HEK293 (cell line): Measurements from ENCODE around the gene CHMP1B.

Experiments used
- CTCF ChIA-PET: fragments of 350-600 bp; formaldehyde crosslinking; extraction: SDS; loops from one replicate; lab custom pipeline; 2021; ENCODE audit warnings: antibody characterized with exemption; lab: Yijun Ruan, JAX
- POLR2A ChIA-PET: fragments of 300-600 bp; formaldehyde crosslinking; extraction: SDS; loops from one replicate; lab custom pipeline; 2020; ENCODE audit warnings: antibody characterized with exemption, inconsistent platforms; lab: Yijun Ruan, JAX
- H3K27ac ChIP-seq: fragments of 200-500 bp; sonication (Bioruptor generic); 2 replicates; pipeline ENCODE4 v1.5.1; 2014; ENCODE audit warnings: low read depth, low read length, control low read depth, inconsistent platforms; ENCODE audit errors: extremely low read depth
- H3K36me3 ChIP-seq, 2 experiments: fragments of 200-500 bp in 1 of 2; sonication (Bioruptor generic) in 1 of 2; 1 replicate in 1 of 2; 2 replicates in 1 of 2; pipeline ENCODE4 v1.5.1; 2014 to 2017; ENCODE audit warnings: inconsistent platforms in 2 of 2, low read length in 2 of 2; ENCODE audit not compliant: control insufficient read depth in 2 of 2, insufficient read depth in 1 of 2
- H3K4me1 ChIP-seq: fragments of 200-500 bp; sonication (Bioruptor generic); 2 replicates; pipeline ENCODE4 v1.5.1; 2014; ENCODE audit warnings: mild to moderate bottlenecking, low read length, inconsistent platforms; ENCODE audit not compliant: control insufficient read depth, insufficient read depth
- H3K4me3 ChIP-seq: 2 replicates; pipeline ENCODE4 v1.5.1; 2011; ENCODE audit warnings: low read depth, mild to moderate bottlenecking, control low read depth, low read length, moderate library complexity
- H3K9me3 ChIP-seq: fragments of 200-500 bp; sonication (Bioruptor generic); 2 replicates; pipeline ENCODE4 v1.5.1; 2014; ENCODE audit warnings: low read depth, low read length, inconsistent platforms; ENCODE audit not compliant: control insufficient read depth, insufficient read depth
- BCL11B ChIP-seq: fragments of 450-650 bp; formaldehyde crosslinking; IDR thresholded peaks from 2 replicates; pipeline ENCODE4 v1.5.1; 2016; ENCODE audit warnings: low read depth, missing biosample characterization, missing genetic modification characterization
- FEZF1 ChIP-seq: fragments of 450-650 bp; formaldehyde crosslinking; IDR thresholded peaks from 2 replicates; pipeline ENCODE4 v1.5.1; 2016; ENCODE audit warnings: missing biosample characterization, missing genetic modification characterization
- KLF7 ChIP-seq: fragments of 450-650 bp; formaldehyde crosslinking; IDR thresholded peaks from 2 replicates; pipeline ENCODE4 v1.5.1; 2016; ENCODE audit warnings: missing biosample characterization, missing genetic modification characterization, borderline replicate concordance
- KLF8 ChIP-seq: fragments of 450-650 bp; formaldehyde crosslinking; IDR thresholded peaks from 2 replicates; pipeline ENCODE4 v1.5.1; 2016; ENCODE audit warnings: missing biosample characterization, missing genetic modification characterization
- KLF9 ChIP-seq: fragments of 450-650 bp; formaldehyde crosslinking; IDR thresholded peaks from 2 replicates; pipeline ENCODE4 v1.5.1; 2016; ENCODE audit warnings: missing biosample characterization, missing genetic modification characterization, low read depth
- MEIS1 ChIP-seq: sonication (generic); formaldehyde crosslinking; IDR thresholded peaks from 2 replicates; pipeline ENCODE4 v1.8.1; 2022; ENCODE audit warnings: missing genetic modification reagents, mild to moderate bottlenecking, borderline replicate concordance
- SETDB1 ChIP-seq: IDR thresholded peaks from one replicate; pipeline ENCODE4 v1.6.1; 2017; ENCODE audit warnings: mild to moderate bottlenecking, low read length, moderate library complexity, mixed read lengths; ENCODE audit not compliant: insufficient read length
- ZBTB17 ChIP-seq: fragments of 450-650 bp; formaldehyde crosslinking; IDR thresholded peaks from 2 replicates; pipeline ENCODE4 v1.5.1; 2016; ENCODE audit warnings: missing biosample characterization, missing genetic modification characterization
- ZNF2 ChIP-seq: fragments of 450-650 bp; formaldehyde crosslinking; IDR thresholded peaks from 2 replicates; pipeline ENCODE4 v1.5.1; 2016; ENCODE audit warnings: missing biosample characterization, missing genetic modification characterization
- ZNF221 ChIP-seq: fragments of 450-650 bp; formaldehyde crosslinking; IDR thresholded peaks from 2 replicates; pipeline ENCODE4 v1.5.1; 2017; ENCODE audit warnings: missing biosample characterization, missing genetic modification characterization, borderline replicate concordance
- ZNF292 ChIP-seq: fragments of 450-650 bp; formaldehyde crosslinking; IDR thresholded peaks from 2 replicates; pipeline ENCODE4 v1.5.1; 2016; ENCODE audit warnings: low read depth, missing biosample characterization, missing genetic modification characterization, borderline replicate concordance
- ZNF37A ChIP-seq: fragments of 450-650 bp; IDR thresholded peaks from 2 replicates; pipeline ENCODE4 v1.5.1; 2018; ENCODE audit warnings: missing biosample characterization, missing genetic modification characterization
- ZNF514 ChIP-seq: fragments of 450-650 bp; formaldehyde crosslinking; IDR thresholded peaks from 2 replicates; pipeline ENCODE4 v1.5.1; 2016; ENCODE audit warnings: missing biosample characterization, missing genetic modification characterization
- ZNF521 ChIP-seq: fragments of 450-650 bp; formaldehyde crosslinking; IDR thresholded peaks from 2 replicates; pipeline ENCODE4 v1.5.1; 2017; ENCODE audit warnings: missing biosample characterization, mild to moderate bottlenecking, missing genetic modification characterization
- ZNF555 ChIP-seq: fragments of 450-650 bp; formaldehyde crosslinking; conservative IDR thresholded peaks from 2 replicates; pipeline ENCODE4 v1.5.1; 2017; ENCODE audit warnings: missing biosample characterization, mild to moderate bottlenecking, missing genetic modification characterization, inconsistent platforms
- ZNF571 ChIP-seq: fragments of 450-650 bp; formaldehyde crosslinking; IDR thresholded peaks from 2 replicates; pipeline ENCODE4 v1.5.0; 2017; ENCODE audit warnings: missing biosample characterization, missing genetic modification characterization
- ZNF626 ChIP-seq: fragments of 450-650 bp; sonication (Bioruptor Pico); formaldehyde crosslinking; IDR thresholded peaks from 2 replicates; pipeline ENCODE4 v1.5.1; 2018; ENCODE audit warnings: missing biosample characterization, missing genetic modification characterization, inconsistent platforms
- ZNF658 ChIP-seq: fragments of 450-650 bp; formaldehyde crosslinking; IDR thresholded peaks from 2 replicates; pipeline ENCODE4; 2016; ENCODE audit warnings: missing biosample characterization, missing genetic modification characterization
- ZNF670 ChIP-seq: fragments of 450-650 bp; formaldehyde crosslinking; IDR thresholded peaks from 2 replicates; pipeline ENCODE4 v1.5.1; 2016; ENCODE audit warnings: missing biosample characterization, missing genetic modification characterization, low read depth
- ZNF747 ChIP-seq: fragments of 450-650 bp; formaldehyde crosslinking; IDR thresholded peaks from 2 replicates; pipeline ENCODE4 v1.5.1; 2016; ENCODE audit warnings: missing biosample characterization, missing genetic modification characterization
- ZNF785 ChIP-seq: fragments of 450-650 bp; formaldehyde crosslinking; IDR thresholded peaks from 2 replicates; pipeline ENCODE4 v1.5.1; 2016; ENCODE audit warnings: missing biosample characterization, missing genetic modification characterization
- TF ChIP-seq, protein P1 (sequence below): fragments of 450-650 bp; formaldehyde crosslinking; IDR thresholded peaks from 2 replicates; pipeline ENCODE4 v1.5.1; 2017; ENCODE audit warnings: missing biosample characterization, missing genetic modification characterization
- TF ChIP-seq, protein P2 (sequence below): fragments of 450-650 bp; formaldehyde crosslinking; IDR thresholded peaks from 2 replicates; pipeline ENCODE4; 2016; ENCODE audit warnings: missing biosample characterization, missing genetic modification characterization
- TF ChIP-seq, protein P3 (sequence below): fragments of 450-650 bp; formaldehyde crosslinking; IDR thresholded peaks from 2 replicates; pipeline ENCODE4 v1.5.1; 2016; ENCODE audit warnings: missing biosample characterization, missing genetic modification characterization
- TF ChIP-seq, protein P4 (sequence below): fragments of 450-650 bp; formaldehyde crosslinking; IDR thresholded peaks from 2 replicates; pipeline ENCODE4 v1.5.1; 2016; ENCODE audit warnings: missing biosample characterization, missing genetic modification characterization
- TF ChIP-seq, protein P5 (sequence below): fragments of 450-650 bp; formaldehyde crosslinking; IDR thresholded peaks from 2 replicates; pipeline ENCODE4 v1.5.1; 2017; ENCODE audit warnings: missing biosample characterization, missing genetic modification characterization

The CHMP1B gene

DNA sequence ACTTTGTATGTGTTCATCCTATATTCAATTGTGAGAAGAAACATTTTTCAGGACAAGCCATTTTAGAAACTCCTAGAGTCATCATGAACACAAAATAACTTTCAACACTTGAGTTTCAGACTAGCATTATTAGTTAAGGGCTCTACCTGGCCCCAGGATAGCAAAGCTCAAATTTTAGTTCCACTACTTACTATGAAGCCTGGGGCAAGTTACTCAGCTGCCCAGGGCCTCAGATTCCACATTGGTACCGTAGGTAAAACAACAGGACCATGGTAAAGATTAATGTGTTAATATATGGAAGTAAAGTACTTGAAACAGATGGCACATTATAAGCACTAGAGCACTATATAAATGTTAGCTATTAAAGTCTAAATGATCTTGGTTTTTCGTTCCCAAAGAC, 37.5 kb downstream of the CHMP1B start:
- H3K4me3 ChIP-seq = no peak overlapping the region
- CTCF ChIA-PET = interaction anchor here (0.6 to 2.0 kb wide), 3 partner anchors 88 to 156 kb away, joined by 3 to 9 read pairs (median 4); no protein-coding TSS in a partner anchor
- no peaks in the 10 kb centered on the region for H3K9me3 ChIP-seq
- TF ChIP-seq ZNF514 (tag by site-specific recombination) (no peak), ZNF37A (tag by site-specific recombination) (no peak), ZBTB17 (no peak), ZNF747 (no peak), MEIS1 (CRISPR knock-in tag) (no peak), ZNF785 (tag by site-specific recombination) (no peak), KLF7 (tag by site-specific recombination) (no peak), ZNF571 (tag by site-specific recombination) (no peak)
- TF ChIP-seq, protein P1, sequence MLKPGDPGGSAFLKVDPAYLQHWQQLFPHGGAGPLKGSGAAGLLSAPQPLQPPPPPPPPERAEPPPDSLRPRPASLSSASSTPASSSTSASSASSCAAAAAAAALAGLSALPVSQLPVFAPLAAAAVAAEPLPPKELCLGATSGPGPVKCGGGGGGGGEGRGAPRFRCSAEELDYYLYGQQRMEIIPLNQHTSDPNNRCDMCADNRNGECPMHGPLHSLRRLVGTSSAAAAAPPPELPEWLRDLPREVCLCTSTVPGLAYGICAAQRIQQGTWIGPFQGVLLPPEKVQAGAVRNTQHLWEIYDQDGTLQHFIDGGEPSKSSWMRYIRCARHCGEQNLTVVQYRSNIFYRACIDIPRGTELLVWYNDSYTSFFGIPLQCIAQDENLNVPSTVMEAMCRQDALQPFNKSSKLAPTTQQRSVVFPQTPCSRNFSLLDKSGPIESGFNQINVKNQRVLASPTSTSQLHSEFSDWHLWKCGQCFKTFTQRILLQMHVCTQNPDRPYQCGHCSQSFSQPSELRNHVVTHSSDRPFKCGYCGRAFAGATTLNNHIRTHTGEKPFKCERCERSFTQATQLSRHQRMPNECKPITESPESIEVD = no peak
- TF ChIP-seq, protein P2, sequence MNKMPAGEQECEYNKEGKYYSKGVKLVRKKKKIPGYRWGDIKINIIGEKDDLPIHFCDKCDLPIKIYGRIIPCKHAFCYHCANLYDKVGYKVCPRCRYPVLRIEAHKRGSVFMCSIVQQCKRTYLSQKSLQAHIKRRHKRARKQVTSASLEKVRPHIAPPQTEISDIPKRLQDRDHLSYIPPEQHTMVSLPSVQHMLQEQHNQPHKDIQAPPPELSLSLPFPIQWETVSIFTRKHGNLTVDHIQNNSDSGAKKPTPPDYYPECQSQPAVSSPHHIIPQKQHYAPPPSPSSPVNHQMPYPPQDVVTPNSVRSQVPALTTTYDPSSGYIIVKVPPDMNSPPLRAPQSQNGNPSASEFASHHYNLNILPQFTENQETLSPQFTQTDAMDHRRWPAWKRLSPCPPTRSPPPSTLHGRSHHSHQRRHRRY = no peak
- H3K36me3 ChIP-seq = peaks cover 10 to 60% of the 10 kb centered on the region in 2 experiments; a peak in 2 of 3 replicates
- H3K27ac ChIP-seq = no peak overlapping the region
- 0 out of 2 replicates have a peak, but pooled peaks cover 3% of the 10 kb centered on the region for H3K4me1 ChIP-seq
- POLR2A ChIA-PET = interaction anchor here (1.4 kb wide), 1 partner anchor 20 kb away, joined by 5 read pairs; the partner anchor contains the start of gene MPPE1

DNA sequence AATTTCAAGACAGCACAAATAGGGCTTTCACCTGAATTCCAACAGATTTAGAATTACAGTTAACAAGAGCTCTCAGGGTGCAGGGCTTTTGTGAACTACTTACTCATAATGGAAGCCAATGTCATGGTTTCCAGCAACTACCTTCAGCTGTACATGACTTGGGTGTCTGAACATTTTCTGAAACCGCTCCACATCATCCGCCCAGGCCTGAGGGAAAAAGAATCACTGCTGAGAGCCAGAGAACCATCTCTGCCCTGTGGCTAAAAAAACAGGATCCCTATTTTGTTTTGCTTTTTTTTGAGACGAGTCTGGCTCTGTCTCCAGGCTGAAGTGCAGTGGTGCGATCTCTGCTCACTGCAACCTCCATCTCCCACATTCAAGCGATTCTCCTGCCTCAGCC, 38.1 kb downstream of the CHMP1B start:
- Histone ChIP-seq H3K27ac (no peak overlapping the region), H3K4me3 (no peak overlapping the region), H3K4me1 (0 out of 2 replicates have a peak, but pooled peaks cover 3% of the 10 kb centered on the region), H3K9me3 (no peaks in the 10 kb centered on the region), H3K36me3 (peaks cover 10 to 57% of the 10 kb centered on the region in 2 experiments; a peak in 2 of 3 replicates)
- CTCF ChIA-PET = interaction anchor here (0.8 kb wide), 1 partner anchor 107 kb away, joined by 3 read pairs; no protein-coding TSS in a partner anchor
- TF ChIP-seq, protein P3, sequence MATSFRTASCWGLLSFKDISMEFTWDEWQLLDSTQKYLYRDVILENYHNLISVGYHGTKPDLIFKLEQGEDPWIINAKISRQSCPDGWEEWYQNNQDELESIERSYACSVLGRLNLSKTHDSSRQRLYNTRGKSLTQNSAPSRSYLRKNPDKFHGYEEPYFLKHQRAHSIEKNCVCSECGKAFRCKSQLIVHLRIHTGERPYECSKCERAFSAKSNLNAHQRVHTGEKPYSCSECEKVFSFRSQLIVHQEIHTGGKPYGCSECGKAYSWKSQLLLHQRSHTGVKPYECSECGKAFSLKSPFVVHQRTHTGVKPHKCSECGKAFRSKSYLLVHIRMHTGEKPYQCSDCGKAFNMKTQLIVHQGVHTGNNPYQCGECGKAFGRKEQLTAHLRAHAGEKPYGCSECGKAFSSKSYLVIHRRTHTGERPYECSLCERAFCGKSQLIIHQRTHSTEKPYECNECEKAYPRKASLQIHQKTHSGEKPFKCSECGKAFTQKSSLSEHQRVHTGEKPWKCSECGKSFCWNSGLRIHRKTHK (tag by site-specific recombination) = peak; percentile 61
- TF ChIP-seq, protein P4, sequence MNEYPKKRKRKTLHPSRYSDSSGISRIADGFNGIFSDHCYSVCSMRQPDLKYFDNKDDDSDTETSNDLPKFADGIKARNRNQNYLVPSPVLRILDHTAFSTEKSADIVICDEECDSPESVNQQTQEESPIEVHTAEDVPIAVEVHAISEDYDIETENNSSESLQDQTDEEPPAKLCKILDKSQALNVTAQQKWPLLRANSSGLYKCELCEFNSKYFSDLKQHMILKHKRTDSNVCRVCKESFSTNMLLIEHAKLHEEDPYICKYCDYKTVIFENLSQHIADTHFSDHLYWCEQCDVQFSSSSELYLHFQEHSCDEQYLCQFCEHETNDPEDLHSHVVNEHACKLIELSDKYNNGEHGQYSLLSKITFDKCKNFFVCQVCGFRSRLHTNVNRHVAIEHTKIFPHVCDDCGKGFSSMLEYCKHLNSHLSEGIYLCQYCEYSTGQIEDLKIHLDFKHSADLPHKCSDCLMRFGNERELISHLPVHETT (tag by site-specific recombination) = no peak
- TF ChIP-seq ZNF626 (tag by site-specific recombination) = no peak
- POLR2A ChIA-PET = no interaction called here

DNA sequence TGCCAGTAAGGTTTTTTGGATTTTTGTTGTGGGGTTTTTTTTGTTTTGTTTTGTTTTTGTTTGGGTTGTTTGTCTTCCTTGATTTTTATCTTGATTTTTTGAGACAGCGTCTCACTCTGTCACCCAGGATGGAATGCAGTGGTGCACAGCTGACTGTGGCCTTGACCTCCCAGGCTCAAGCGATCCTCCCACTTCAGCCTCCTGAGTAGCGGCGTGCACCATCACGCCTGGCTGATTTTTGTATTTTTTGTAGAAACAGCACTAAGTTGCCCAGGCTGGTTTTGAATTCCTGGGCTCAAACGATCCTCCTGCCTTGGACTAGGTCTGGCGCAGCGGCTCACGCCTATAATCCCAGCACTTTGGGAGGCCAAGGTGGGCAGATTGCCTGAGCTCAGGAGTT, 40.5 kb downstream of the CHMP1B start:
- no peaks in the 10 kb centered on the region for H3K9me3 ChIP-seq
- H3K36me3 ChIP-seq = peaks cover 17 to 45% of the 10 kb centered on the region in 2 experiments; a peak in 2 of 3 replicates
- no peak overlapping the region for H3K4me3 ChIP-seq
- H3K27ac ChIP-seq = no peak overlapping the region
- H3K4me1 ChIP-seq = 0 out of 2 replicates have a peak, but pooled peaks cover 3% of the 10 kb centered on the region
- CTCF ChIA-PET = interaction anchor here (0.6 kb wide), 1 partner anchor 217 kb away, joined by 3 read pairs; no protein-coding TSS in a partner anchor
- POLR2A ChIA-PET = no interaction called here
- TF ChIP-seq SETDB1 (no peak), ZNF670 (tag by site-specific recombination) (no peak), BCL11B (tag by site-specific recombination) (no peak), ZNF2 (tag by site-specific recombination) (no peak), ZNF555 (no peak), FEZF1 (tag by site-specific recombination) (no peak), KLF9 (tag by site-specific recombination) (no peak), ZNF292 (tag by site-specific recombination) (no peak), ZNF221 (tag by site-specific recombination) (no peak), ZNF521 (no peak), KLF8 (tag by site-specific recombination) (no peak), ZNF658 (tag by site-specific recombination) (no peak)
- TF ChIP-seq, protein P5, sequence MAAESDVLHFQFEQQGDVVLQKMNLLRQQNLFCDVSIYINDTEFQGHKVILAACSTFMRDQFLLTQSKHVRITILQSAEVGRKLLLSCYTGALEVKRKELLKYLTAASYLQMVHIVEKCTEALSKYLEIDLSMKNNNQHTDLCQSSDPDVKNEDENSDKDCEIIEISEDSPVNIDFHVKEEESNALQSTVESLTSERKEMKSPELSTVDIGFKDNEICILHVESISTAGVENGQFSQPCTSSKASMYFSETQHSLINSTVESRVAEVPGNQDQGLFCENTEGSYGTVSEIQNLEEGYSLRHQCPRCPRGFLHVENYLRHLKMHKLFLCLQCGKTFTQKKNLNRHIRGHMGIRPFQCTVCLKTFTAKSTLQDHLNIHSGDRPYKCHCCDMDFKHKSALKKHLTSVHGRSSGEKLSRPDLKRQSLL (tag by site-specific recombination) = no peak
